Measurements from ENCODE around the gene OR13C3.

DNA sequence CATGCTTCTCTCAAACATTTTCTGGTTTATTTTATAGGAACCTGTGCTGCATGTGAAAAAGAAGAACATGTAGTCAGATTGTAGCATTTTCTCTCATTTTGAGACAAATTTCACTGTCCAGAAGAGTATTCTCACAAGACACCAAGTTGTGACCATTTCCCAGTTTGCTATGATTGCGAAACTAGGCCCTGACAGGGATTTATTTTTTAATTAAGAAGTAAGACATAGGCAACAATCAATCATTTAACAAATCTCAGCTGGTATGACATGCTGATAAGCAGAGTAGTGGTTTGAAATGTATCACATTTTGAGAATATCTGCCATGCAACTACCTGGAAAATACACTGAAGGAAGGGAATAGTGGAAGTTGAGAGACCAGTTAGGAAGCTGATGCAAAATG lies 43.9 kb upstream of the OR13C3 start:
- TF ChIP-seq POLR2A (IDR thresholded peaks at IDR 0.05; ENCODE audit: low read length) (no peak), GATA1 (IDR thresholded peaks at IDR 0.05; ENCODE audit: low read depth, low read length) (no peak)

Data from erythroblast (primary cell).